ENCODE results near the gene TAS2R41.

The TAS2R41 gene, protein sequence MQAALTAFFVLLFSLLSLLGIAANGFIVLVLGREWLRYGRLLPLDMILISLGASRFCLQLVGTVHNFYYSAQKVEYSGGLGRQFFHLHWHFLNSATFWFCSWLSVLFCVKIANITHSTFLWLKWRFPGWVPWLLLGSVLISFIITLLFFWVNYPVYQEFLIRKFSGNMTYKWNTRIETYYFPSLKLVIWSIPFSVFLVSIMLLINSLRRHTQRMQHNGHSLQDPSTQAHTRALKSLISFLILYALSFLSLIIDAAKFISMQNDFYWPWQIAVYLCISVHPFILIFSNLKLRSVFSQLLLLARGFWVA
- total RNA-seq, result 0 to 0.20 reads per million in 2 donors

GRCh38 chr7:143477501-143478150, at the start of gene TAS2R41:
TSS of gene TAS2R41 (plus strand) at chr7:143477873. CDS start at chr7:143477873, 0 bp downstream.
- no peak for DNase-seq

GRCh38 chr7:143429770-143430698, 47.6 kb upstream of the TAS2R41 start:
- no peak for DNase-seq

DNA sequence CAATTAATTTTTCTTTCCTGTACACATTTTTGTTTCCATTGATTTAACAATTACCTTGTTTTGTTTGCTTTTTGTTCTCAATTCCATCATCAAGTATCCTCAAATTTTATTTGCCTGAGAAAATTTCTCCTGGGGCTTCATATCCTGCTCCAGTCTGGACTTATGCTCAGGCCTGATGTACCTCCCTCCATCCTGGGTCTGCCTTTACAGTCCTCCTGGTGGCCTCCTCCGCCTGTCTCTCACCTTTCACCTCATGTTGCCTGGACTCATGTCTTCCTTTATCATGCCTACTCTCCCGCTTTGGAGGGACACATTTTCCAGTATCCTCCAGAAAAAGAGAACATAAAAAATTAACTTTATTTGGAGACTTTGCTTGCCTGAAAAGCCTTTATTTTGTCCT, 46.6 kb upstream of the TAS2R41 start:
- no peak for DNase-seq

GRCh38 chr7:143433759-143434158, 43.9 kb upstream of the TAS2R41 start:
- no peak for DNase-seq

- DNase-seq, result no peak
Measured at GRCh38 chr7:143434660-143435059, 43.0 kb upstream of the TAS2R41 start.

DNA sequence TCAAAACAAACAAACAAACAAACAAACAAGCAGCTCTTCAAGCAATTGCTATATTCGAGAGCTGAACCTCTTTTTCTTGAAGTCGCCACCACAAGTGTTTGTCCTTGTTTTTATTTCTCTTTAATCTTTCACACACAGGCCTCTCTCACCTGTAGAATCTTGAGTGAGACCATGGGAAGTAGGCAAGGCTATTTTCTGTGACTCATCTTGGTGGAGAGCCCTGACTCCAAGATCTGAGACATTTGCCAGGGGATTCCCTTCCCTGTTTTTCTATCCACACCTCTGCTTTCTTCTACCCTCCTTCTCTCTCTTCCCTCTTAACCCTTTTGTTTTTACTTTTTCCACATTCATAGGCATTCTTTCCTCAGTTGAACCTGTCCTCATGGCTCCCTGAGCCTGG, 42.4 kb upstream of the TAS2R41 start:
- DNase-seq, result no peak

DNA sequence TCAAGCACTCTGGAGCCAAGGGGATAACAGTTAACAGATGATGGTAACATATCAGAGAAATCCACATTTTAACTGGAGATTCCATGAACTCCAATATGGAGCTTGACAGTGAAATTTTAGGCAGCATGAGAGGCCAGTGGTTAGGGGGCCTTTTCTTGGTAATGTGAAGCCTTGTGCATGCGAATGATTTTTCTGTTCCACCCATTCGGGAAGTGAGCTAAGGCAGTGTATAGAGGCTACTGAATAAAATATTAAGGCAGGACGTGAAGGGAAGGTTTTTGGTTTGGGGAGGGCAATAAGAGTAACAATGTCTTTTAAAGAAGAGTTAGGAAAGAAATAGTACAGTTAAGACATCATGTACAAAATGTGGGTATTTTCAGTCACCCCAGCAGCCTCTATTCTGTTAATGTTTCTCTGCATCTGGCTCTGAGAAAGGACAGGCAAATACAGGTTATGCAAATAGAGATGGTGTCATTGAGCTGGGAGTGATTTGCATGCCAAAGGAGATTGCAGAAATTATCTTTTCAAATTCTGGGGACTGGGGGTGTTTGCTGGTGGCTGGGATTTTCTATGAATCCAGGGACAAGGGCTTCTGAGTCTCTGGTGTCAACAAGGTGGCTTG, 41.2 kb upstream of the TAS2R41 start:
- DNase-seq, result no peak

GRCh38 chr7:143437578-143437977, 40.1 kb upstream of the TAS2R41 start:
- peak in 1 of 5 experiments; percentile 68 for DNase-seq

DNA sequence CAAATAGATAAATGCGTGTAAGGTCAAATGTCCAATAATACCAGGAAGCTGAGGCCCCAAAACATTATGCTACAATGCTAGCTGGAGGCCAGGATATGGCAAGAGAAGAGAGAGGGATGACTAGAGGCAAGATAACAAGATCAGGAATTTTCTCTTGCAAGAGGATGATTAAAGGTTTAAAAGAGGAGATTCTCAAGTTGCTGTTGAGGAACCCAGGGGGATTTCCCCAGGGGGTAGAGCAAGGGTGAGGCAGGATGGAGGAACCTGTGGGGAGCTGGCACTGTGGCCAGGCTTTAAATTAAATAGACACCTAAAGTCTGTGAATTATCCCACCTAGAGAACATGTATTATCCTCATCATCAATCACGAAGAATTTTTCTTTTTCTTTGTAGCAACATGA, 37.8 kb upstream of the TAS2R41 start:
- DNase-seq, result no peak

- no peak for DNase-seq
Measured at GRCh38 chr7:143443153-143443552, 34.5 kb upstream of the TAS2R41 start, which contains the start of gene TAS2R60. TSS of gene TAS2R60 (plus strand) at chr7:143443453. CDS start at chr7:143443453, 0 bp downstream.

GRCh38 chr7:143444063-143444782, 33.5 kb upstream of the TAS2R41 start:
- DNase-seq, result no peak

- DNase-seq, result no peak
Measured at GRCh38 chr7:143444785-143445184, 32.9 kb upstream of the TAS2R41 start.

DNA sequence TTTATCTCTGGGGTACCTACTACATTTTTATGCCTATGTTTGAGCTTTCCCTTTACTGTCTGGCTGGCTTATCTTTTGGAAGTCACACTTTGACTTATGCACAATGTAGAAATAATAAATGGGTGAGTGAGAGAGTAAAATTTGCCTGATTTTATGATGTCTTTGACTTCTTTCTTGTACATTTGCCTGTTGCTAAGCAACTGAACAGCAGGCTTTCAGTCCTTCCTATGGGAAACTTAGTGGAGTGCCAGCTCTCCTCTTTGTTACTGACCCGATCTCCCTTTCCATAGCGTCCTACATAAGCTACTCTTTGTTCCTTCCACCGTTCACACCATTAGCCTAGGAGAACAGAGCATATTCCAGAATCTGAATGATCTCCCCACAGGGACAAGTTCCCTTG, 30.2 kb upstream of the TAS2R41 start:
- DNase-seq, result no peak

GRCh38 chr7:143448429-143448828, 29.2 kb upstream of the TAS2R41 start:
- DNase-seq, result no peak

GRCh38 chr7:143449793-143450192, 27.9 kb upstream of the TAS2R41 start:
- no peak for DNase-seq

GRCh38 chr7:143451122-143451521, 26.6 kb upstream of the TAS2R41 start:
- no peak for DNase-seq

DNA sequence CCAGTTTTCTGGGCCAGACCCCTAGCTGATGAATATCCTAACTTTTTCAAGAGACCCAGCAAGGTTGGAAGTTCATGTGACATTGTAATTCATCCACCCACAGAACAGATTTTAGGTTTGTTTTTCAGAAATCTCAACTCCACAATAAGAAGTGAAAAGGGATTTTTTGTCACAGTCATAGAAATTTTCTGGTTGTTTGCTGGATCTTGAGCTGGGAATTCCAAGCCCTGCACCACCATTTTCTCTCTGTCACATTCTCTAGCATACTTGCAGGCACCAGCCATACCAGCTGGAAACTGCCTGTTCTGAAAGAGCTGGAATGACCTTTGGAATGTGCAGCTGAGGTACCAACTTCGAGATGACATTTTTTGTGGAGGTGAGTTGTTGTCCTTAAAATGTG, 25.9 kb upstream of the TAS2R41 start:
- no peak for DNase-seq

- DNase-seq, result no peak
Measured at GRCh38 chr7:143452495-143452894, 25.2 kb upstream of the TAS2R41 start.

DNA sequence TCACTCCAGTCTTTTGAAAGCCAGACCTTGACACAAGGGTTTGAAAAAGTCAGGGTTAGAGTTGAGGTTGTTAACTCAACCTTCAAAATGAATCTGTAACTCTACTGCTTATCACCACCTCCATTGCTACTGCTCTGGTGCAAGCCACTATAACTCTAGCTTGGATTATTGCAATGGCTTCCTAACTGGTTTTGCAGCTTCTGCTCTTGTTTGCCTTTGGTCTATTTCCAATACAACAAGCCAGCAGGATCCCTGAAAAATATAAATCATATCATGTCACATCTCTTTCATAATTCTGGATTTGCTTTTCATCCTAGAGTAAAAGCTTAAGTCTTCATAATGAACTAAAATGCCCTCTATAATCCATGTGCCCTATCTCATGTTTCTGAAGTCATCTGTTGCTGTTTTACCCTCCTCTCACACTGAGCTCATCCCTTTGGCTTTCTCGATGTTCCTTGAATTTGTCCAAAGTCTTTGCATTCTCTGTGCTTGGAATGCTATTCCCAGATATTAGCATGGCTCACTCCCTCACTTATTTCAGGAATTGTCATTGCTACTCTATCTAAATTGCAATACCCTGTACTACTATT, 23.5 kb upstream of the TAS2R41 start:
- no peak for DNase-seq

DNA sequence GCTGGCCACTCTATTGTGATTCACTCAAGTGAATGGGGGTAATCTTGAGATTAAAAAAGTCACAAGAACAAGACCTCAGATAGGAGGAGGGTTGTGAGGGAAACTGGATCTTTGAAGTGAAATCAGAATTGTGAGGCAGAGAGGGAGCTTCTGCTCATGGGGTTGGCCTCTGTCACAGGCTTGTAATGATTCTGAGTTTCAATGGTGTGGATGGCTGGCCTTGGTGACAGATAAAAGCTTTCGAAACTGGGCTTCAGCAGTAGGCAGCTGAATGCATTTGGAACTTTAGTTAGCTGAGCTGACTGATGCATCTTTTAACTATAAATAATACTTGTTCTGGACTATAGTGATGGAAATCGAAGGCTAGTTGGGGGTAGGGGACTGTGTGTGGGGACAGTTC, 22.2 kb upstream of the TAS2R41 start:
- DNase-seq, result no peak

- DNase-seq, result no peak
Measured at GRCh38 chr7:143455942-143456341, 21.7 kb upstream of the TAS2R41 start.

Data from T-helper 2 cell (primary cell).